Transverse colon (tissue), 4 donors: Measurements from ENCODE around the gene CALR.
"Not testable (repeated sequence)": the region's sequence is repeated elsewhere in the genome, so short reads cannot be mapped to it uniquely, and the experiment has no call there.

ENCODE experiments used
- CTCF ChIP-seq, 5 experiments: fragments of 200-600 bp in 3 of 5; fragments of 450-650 bp in 2 of 5; sonication (generic) in 3 of 5; IDR thresholded peaks; 1 replicate in 2 of 5; 2 replicates in 3 of 5; pipeline ENCODE4 v1.5.1; 2016 to 2017; ENCODE audit warnings: antibody characterized with exemption in 5 of 5, inconsistent platforms in 3 of 5, mild to moderate bottlenecking in 2 of 5, moderate library complexity in 1 of 5
- POLR2A ChIP-seq: fragments of 450-650 bp; IDR thresholded peaks from one replicate; pipeline ENCODE4 v1.6.1; 2016; ENCODE audit warnings: antibody characterized with exemption, mild to moderate bottlenecking, moderate library complexity
- POLR2AphosphoS5 ChIP-seq, 3 donors: sonication (generic); formaldehyde crosslinking; IDR thresholded peaks; one replicate each; pipeline ENCODE4 v1.6.1; 2016; ENCODE audit warnings: antibody characterized with exemption in 3 of 3

GRCh38 chr19:12890299-12890786, 48.1 kb upstream of the CALR start:
- peak in 1 of 5 experiments; percentile 17 for TF ChIP-seq CTCF (IDR thresholded peaks at IDR 0.05)
- not testable (repeated sequence) for TF ChIP-seq POLR2AphosphoS5 (IDR thresholded peaks at IDR 0.05); POLR2A
